HG02981 (cell line): Measurements from ENCODE around the gene UQCC5.
A peak's percentile ranks its signal among the peaks of the same experiment; 100 is the strongest.

ENCODE experiments used
- ATAC-seq: cut with Tn5 transposase; IDR thresholded peaks from one replicate; pipeline ENCODE4 v1.9.1; 2021; ENCODE audit warnings: mild to moderate bottlenecking, moderate library complexity; ENCODE audit not compliant: unreplicated experiment

UQCC5 gene

GRCh38 chr3:52532838-52533622 lies 3.4 kb upstream of the UQCC5 start:
- no peak for ATAC-seq

GRCh38 chr3:52533623-52534280 lies 2.7 kb upstream of the UQCC5 start, which contains the start of gene NT5DC2:
NT5DC2 (minus strand) TSS chr3:52533857; CDS start chr3:52533737, 120 bp downstream.
- peak; percentile 27 for ATAC-seq

GRCh38 chr3:52534281-52535183 lies 1.9 kb upstream of the UQCC5 start:
- no peak for ATAC-seq

GRCh38 chr3:52535411-52536111 lies 844 bp upstream of the UQCC5 start:
- ATAC-seq: no peak

- ATAC-seq: no peak
Observed at GRCh38 chr3:52536112-52536368, 365 bp upstream of the UQCC5 start.

GRCh38 chr3:52537165-52537620 lies 788 bp downstream of the UQCC5 start:
- ATAC-seq: no peak

- no peak for ATAC-seq
Observed at GRCh38 chr3:52537726-52538421, 1.5 kb downstream of the UQCC5 start.

GRCh38 chr3:52539010-52539653 lies 2.7 kb downstream of the UQCC5 start:
- ATAC-seq: no peak

- ATAC-seq: no peak
Observed at GRCh38 chr3:52541050-52541449, 4.6 kb downstream of the UQCC5 start.

GRCh38 chr3:52544937-52545336 lies 8.5 kb downstream of the UQCC5 start:
- ATAC-seq: no peak

GRCh38 chr3:52546111-52546901 lies 9.9 kb downstream of the UQCC5 start:
- ATAC-seq: no peak

- no peak for ATAC-seq
Observed at GRCh38 chr3:52547143-52547542, 10.7 kb downstream of the UQCC5 start.

GRCh38 chr3:52551118-52551517 lies 14.7 kb downstream of the UQCC5 start:
- ATAC-seq: no peak

- no peak for ATAC-seq
Observed at GRCh38 chr3:52552089-52552488, 15.7 kb downstream of the UQCC5 start.

GRCh38 chr3:52554026-52554755 lies 17.8 kb downstream of the UQCC5 start:
- ATAC-seq: no peak

- no peak for ATAC-seq
Observed at GRCh38 chr3:52555056-52555455, 18.7 kb downstream of the UQCC5 start.

- ATAC-seq: no peak
Observed at GRCh38 chr3:52557011-52557960, 20.9 kb downstream of the UQCC5 start.
